ENCODE measurements around the gene ID3. TPM values are rescaled to one million over a fixed set of nuclear protein-coding genes. Genes with fewer than 3 reads are reported as not detected.

ID3 gene
- total RNA-seq, 2 donors from 2014 or later = 32.3 to 37.2 TPM

DNA sequence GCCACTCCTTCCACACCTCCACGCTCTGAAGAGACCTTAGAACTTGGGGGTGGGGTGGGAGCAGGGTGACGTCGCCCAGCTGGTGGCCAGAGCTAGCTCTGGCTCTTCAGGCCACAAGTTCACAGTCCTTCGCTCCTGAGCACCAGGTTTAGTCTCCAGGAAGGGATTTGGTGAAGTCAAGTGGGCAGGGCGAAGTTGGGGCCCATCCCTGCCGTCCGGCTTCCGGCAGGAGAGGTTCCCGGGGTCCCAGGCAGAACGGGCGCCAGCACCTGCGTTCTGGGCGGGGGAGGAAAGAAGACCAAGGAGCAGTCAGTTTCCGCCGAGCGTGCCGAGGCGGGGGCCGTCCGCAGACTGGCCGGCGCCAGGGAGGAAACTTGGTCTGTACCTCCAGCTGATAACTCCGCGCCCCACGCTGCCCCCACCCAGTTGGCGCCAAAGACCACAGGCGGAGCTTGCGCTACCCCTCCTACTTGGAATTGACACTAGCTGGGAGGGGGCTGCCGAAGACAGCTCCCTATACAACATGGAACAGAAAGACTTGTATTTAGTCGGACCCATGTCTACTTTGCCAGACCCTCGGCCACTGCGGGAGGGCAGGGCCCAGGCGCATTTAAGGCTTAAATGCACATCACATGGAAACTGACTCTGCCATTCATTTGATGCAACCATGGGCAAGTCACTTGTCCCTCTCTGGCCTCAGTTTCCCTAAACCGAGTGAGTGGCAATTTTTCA, 995 bp downstream of the ID3 start:
- H3K4me1 Mint-ChIP-seq (ENCODE audit: low read depth) = peaks cover 81% of the 10 kb centered on the region
- peak overlapping the region; percentile 93 to 96 for H3K4me3 Mint-ChIP-seq
- H3K36me3 Mint-ChIP-seq (ENCODE audit: insufficient read depth in 2 of 2) = peaks cover 0 to 3% of the 10 kb centered on the region in 2 donors
- H3K9me3 Mint-ChIP-seq = no peaks in the 10 kb centered on the region
- H3K27ac Mint-ChIP-seq = peak overlapping the region; percentile 70
- peak; percentile 44 to 57 for DNase-seq
- ATAC-seq (replicated peaks in 1 of 2) = peak in 1 of 2 donors; percentile 7
- H3K27me3 Mint-ChIP-seq (ENCODE audit: low read depth) = peaks cover 19% of the 10 kb centered on the region

- H3K4me3 Mint-ChIP-seq = peak overlapping the region; percentile 93 to 96
- H3K4me1 Mint-ChIP-seq (ENCODE audit: low read depth) = peaks cover 74% of the 10 kb centered on the region
- peaks cover 19% of the 10 kb centered on the region for H3K27me3 Mint-ChIP-seq (ENCODE audit: low read depth)
- no peaks in the 10 kb centered on the region for H3K9me3 Mint-ChIP-seq
- peak overlapping the region; percentile 76 for H3K27ac Mint-ChIP-seq
- peak in 1 of 2 donors; percentile 32 for DNase-seq
- ATAC-seq (replicated peaks in 1 of 2) = no peak
- peaks cover 0 to 3% of the 10 kb centered on the region in 2 donors for H3K36me3 Mint-ChIP-seq (ENCODE audit: insufficient read depth in 2 of 2)
Measured at GRCh38 chr1:23557471-23558124, 1.7 kb downstream of the ID3 start.

GRCh38 chr1:23556635-23557470, 2.4 kb downstream of the ID3 start:
- ATAC-seq (replicated peaks in 1 of 2) (no peak), DNase-seq (no peak)
- Mint-ChIP-seq H3K9me3 (no peaks in the 10 kb centered on the region), H3K27me3 (ENCODE audit: low read depth) (peaks cover 13% of the 10 kb centered on the region), H3K27ac (no peak overlapping the region), H3K4me1 (ENCODE audit: low read depth) (peaks cover 72% of the 10 kb centered on the region), H3K36me3 (ENCODE audit: insufficient read depth in 2 of 2) (peaks cover 0 to 3% of the 10 kb centered on the region in 2 donors), H3K4me3 (peak overlapping the region; percentile 93 to 96)

- no peaks in the 10 kb centered on the region for H3K9me3 Mint-ChIP-seq
- ATAC-seq (replicated peaks in 1 of 2) = no peak
- peaks cover 75% of the 10 kb centered on the region for H3K4me1 Mint-ChIP-seq (ENCODE audit: low read depth)
- peaks cover 9% of the 10 kb centered on the region for H3K27me3 Mint-ChIP-seq (ENCODE audit: low read depth)
- peak overlapping the region; percentile 72 for H3K27ac Mint-ChIP-seq
- H3K4me3 Mint-ChIP-seq = peak overlapping the region; percentile 93 to 96
- DNase-seq = no peak
- H3K36me3 Mint-ChIP-seq (ENCODE audit: insufficient read depth in 2 of 2) = peaks cover 0 to 3% of the 10 kb centered on the region in 2 donors
Measured at GRCh38 chr1:23555986-23556634, 3.2 kb downstream of the ID3 start.

DNA sequence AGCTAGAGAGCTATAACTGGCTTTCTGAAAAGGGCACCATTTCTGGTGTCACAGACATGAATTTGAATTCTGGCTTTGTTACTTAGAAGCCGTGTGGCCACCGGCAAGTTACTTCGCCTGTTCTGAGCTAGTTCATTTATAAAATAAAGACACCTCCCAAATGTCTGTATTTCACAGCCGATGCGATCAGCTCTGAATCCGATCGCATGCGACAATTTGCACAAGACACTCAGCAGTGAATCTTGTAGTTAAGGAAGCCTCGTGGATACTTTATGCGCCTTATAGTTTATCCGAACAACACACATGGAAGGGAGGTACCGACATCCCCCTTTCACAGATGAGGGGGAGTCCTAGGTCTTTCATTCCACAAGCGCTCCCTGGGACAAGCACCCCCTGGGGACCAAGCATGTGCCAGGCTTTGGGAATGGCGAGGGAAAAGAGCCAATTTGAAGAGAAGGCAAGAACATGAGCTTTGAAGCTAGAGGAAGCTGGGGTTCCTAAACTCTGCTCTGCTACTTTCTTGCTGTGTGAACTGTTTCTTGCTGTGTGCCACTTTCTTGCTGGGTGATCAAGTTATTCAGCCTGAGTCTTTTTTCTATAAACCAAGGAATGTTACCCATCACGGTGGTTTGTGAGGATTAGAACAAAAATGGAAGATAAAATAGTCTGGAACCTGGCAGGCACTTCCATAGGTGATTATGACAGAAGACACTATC, 3.9 kb downstream of the ID3 start:
- Mint-ChIP-seq H3K36me3 (ENCODE audit: insufficient read depth in 2 of 2) (peaks cover 0 to 3% of the 10 kb centered on the region in 2 donors), H3K27me3 (ENCODE audit: low read depth) (peaks cover 4% of the 10 kb centered on the region), H3K9me3 (no peaks in the 10 kb centered on the region), H3K27ac (peak overlapping the region; percentile 72), H3K4me1 (ENCODE audit: low read depth) (peaks cover 75% of the 10 kb centered on the region), H3K4me3 (peak overlapping the region; percentile 93 to 96)
- no peak for DNase-seq
- no peak for ATAC-seq (replicated peaks in 1 of 2)

DNA sequence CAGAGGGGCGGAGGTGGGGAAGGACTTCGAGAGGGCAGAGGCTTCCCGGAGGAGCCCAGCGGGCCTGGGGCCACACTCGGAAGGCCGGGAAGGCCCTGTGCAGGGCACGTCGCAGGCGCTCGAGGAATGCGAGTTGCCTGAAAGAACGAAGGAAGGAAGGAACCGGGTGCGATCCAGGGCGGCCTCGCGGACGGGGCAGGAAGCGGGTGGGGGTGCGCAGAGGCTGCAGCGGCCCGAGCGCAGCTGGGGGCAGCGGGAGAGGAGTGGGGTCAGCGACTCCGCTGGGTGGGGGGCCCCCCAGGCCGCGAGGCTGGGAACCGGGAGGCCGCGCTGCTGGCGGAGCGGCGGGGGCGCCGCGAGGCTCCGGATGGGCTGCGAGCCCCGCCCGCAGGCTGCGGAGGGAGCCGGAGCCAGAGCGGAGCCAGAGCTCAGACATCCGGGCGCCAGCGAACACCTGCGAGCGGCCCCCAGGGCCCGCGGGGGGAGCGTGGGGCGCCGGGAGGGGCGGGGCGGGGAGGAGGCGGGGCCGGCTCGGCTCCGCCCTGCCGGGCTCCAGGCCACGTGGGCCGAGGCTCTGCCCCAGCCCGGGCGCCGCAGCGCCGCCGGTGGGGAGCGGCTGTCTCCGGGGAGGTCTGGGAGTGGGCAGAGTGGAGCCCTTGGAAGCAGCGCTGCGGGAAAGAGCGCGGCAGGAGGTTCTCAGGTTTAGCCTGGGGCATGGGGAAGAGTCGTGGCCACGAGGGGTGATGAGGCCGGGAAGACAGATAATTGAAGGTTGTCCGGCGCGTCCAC, 4.6 kb downstream of the ID3 start:
- Mint-ChIP-seq H3K4me1 (ENCODE audit: low read depth) (peaks cover 67% of the 10 kb centered on the region), H3K9me3 (no peaks in the 10 kb centered on the region), H3K27ac (peak overlapping the region; percentile 68), H3K27me3 (ENCODE audit: low read depth) (no peaks in the 10 kb centered on the region), H3K36me3 (ENCODE audit: insufficient read depth in 2 of 2) (peaks cover 0 to 3% of the 10 kb centered on the region in 2 donors), H3K4me3 (peak overlapping the region; percentile 95 to 97)
- peak; percentile 85 to 86 for DNase-seq
- peak; percentile 76 to 82 for ATAC-seq (replicated peaks in 1 of 2)

DNA sequence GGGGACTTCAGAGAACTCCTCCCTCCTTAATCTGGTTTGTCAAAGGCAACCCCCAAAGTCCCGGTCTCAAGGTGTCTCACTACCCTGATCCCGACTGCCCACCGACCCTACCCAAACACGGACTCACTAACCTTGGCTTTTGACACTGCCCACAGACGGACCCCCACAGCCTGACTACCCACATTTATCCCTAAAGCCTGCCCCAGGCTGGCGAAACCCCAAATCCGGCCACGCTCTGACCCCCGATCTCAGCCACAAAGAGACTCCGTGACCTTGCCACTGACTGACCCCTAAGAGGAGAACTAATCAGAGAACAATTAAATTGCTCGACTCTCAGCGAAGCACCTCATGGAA, 5.2 kb downstream of the ID3 start:
- H3K27ac Mint-ChIP-seq = peak overlapping the region; percentile 48
- ATAC-seq (replicated peaks in 1 of 2) (no peak), DNase-seq (no peak)
- no peaks in the 10 kb centered on the region for H3K9me3 Mint-ChIP-seq
- no peaks in the 10 kb centered on the region for H3K27me3 Mint-ChIP-seq (ENCODE audit: low read depth)
- peaks cover 0 to 3% of the 10 kb centered on the region in 2 donors for H3K36me3 Mint-ChIP-seq (ENCODE audit: insufficient read depth in 2 of 2)
- H3K4me1 Mint-ChIP-seq (ENCODE audit: low read depth) = peaks cover 62% of the 10 kb centered on the region
- peak overlapping the region; percentile 95 to 97 for H3K4me3 Mint-ChIP-seq

GRCh38 chr1:23553231-23554126, 5.8 kb downstream of the ID3 start:
- DNase-seq (no peak), ATAC-seq (replicated peaks in 1 of 2) (no peak)
- Mint-ChIP-seq H3K9me3 (no peaks in the 10 kb centered on the region), H3K4me1 (ENCODE audit: low read depth) (peaks cover 61% of the 10 kb centered on the region), H3K27me3 (ENCODE audit: low read depth) (no peaks in the 10 kb centered on the region), H3K4me3 (peak overlapping the region; percentile 95 to 97), H3K27ac (peak overlapping the region; percentile 48), H3K36me3 (ENCODE audit: insufficient read depth in 2 of 2) (no peaks in the 10 kb centered on the region)

GRCh38 chr1:23551849-23552248, 7.5 kb downstream of the ID3 start:
- Mint-ChIP-seq H3K4me1 (ENCODE audit: low read depth) (peaks cover 47% of the 10 kb centered on the region), H3K27me3 (ENCODE audit: low read depth) (no peaks in the 10 kb centered on the region), H3K27ac (no peak overlapping the region), H3K36me3 (ENCODE audit: insufficient read depth in 2 of 2) (no peaks in the 10 kb centered on the region), H3K4me3 (no peak overlapping the region), H3K9me3 (no peaks in the 10 kb centered on the region)
- ATAC-seq (replicated peaks in 1 of 2) (no peak), DNase-seq (no peak)

- Mint-ChIP-seq H3K36me3 (ENCODE audit: insufficient read depth in 2 of 2) (no peaks in the 10 kb centered on the region), H3K4me3 (no peak overlapping the region), H3K27me3 (ENCODE audit: low read depth) (no peaks in the 10 kb centered on the region), H3K9me3 (no peaks in the 10 kb centered on the region), H3K27ac (no peak overlapping the region), H3K4me1 (ENCODE audit: low read depth) (peaks cover 20% of the 10 kb centered on the region)
- no peak for ATAC-seq (replicated peaks in 1 of 2)
- DNase-seq = no peak
Measured at GRCh38 chr1:23548704-23549143, 10.6 kb downstream of the ID3 start.
